ENCODE measurements around the gene GOLT1B.
"Not testable (repeated sequence)": the region's sequence is repeated elsewhere in the genome, so short reads cannot be mapped to it uniquely, and the experiment has no call there.

GOLT1B gene, protein sequence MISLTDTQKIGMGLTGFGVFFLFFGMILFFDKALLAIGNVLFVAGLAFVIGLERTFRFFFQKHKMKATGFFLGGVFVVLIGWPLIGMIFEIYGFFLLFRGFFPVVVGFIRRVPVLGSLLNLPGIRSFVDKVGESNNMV

DNA sequence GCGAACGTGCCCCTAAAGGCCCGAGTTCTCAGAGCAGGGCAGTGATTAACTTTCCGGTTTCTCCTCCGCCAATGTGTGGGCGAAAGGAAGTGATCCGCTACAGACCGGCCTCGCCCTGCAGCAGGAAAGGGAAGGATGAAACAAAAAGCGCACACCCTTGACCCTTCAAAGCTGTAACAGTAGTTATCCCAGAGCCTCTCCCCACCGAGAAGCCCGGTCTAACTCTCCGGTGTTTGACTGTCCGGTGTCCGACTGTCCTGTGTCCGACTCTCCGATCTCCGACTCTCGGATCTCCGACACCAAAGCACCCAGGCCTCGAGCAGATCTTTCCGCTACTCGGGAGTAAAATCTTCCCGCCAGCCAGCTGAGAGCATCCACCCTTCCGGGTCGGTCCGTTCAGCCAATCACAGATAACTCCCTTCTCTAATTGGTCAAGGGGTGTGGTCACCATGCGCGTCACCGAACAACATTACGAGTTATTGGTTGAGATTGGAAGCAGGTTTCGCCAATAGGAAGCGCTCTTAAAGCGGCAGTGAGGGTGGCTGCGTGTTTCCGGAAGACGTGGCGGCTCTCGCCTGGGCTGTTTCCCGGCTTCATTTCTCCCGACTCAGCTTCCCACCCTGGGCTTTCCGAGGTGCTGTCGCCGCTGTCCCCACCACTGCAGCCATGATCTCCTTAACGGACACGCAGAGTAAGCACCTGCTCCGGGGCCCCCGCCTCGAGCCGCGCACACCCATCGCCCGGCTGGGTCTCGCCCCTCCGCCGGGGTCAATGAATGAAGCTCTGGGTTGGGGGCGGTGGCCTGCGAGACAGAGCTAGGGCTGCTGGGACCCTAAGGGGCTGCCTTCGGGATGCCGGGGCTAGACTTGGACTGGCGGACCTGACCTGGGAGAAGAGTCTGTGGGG, at the start of gene GOLT1B, which contains the start of gene RECQL:
GOLT1B (plus strand) TSS at position 532 of the 906 bp plus-strand sequence; CDS start at position 667, 135 bp downstream.
RECQL (minus strand) TSS at position 378 of the 906 bp plus-strand sequence. CDS start 2,065 bp downstream, outside the sequence.
- ATAC-seq (peak; percentile 96), DNase-seq (peak; percentile 85)

DNA sequence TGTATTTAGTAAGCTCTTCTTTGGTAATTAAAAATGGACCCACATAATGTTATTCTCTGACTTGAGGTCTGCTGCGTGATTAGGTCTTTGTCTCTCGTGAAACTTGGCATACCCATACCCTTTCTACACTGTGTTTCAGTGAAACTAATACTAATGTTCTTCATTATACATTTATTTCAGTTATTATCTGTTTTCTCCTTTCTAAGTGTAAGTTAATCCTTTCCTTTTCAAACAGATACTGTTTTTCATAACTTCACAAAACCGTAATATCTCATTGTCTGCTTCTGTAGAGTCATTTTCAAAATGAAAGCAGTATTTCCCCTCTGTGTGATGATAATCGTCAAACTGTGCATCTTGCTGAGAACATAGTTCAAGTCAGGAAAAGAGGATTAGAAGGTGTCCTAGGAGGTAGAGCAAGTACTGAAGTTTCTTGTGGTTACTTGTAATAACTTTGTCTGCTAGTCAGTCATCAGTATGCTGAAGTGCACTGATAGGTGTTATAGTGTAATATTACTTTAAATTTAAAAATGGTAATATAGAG, 48.2 kb upstream of the GOLT1B start:
- peak; percentile 24 for ATAC-seq
- DNase-seq: no peak

DNA sequence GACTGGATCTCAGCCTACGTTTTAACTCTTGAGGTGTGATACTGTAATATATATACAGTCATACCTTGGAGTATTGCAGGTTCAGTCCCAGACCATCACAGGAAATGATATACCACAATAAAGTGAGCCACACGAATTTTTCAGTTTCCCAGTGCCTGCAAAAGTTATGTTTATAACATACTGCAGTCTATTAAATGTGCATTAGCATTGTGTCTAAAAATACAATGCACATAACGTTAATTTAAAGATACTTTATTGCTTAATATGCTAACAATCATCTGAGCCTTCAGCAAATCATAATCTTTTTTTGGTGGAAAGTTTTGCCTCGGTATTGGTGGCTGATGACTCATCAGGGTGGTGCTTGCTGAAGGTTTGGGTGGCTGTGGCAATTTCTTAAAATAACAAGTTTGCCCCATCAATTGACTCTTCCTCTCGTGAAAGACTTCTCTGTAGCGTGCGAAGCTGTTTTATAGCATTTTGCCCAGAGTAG, 45.3 kb upstream of the GOLT1B start:
- peak; percentile 41 for DNase-seq
- peak; percentile 89 for ATAC-seq

DNA sequence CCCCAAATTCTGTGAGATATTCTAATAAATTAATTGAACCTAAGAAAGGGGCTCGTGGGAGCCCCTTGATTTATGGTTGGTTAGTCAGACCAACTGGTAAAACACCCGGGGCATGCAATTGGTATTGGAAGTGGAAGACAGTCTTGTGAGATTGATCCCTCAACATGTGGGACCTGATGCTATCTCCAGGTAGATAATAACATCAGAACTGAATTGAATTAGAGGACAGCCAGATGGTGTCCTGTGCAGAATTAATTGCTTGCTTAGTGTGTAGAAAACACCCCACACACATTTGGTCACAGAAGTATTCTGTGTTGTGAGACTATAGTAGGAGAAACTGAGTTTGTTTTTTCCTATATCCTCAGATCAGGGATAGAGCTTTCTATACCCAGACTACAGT, 42.1 kb upstream of the GOLT1B start:
- no peak for DNase-seq
- no peak for ATAC-seq

DNA sequence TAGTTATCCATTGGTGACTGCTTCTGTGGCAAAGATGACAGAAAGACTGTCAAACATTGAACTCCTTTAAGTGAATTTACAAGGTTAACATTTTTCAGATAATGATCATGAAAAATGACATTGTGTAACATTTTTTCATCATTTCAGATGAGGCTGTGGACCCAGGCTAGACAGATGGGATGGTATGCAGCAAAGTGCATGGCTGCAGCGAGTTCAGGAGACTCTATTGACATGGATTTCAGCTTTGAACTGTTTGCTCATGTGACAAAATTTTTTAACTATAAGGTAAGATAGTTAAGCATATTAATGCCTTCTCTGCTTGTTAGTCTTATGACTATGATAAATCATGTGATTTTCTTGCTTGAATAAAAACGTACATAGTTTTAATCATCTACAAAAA, 34.3 kb upstream of the GOLT1B start:
- DNase-seq, ATAC-seq: not testable (repeated sequence)

DNA sequence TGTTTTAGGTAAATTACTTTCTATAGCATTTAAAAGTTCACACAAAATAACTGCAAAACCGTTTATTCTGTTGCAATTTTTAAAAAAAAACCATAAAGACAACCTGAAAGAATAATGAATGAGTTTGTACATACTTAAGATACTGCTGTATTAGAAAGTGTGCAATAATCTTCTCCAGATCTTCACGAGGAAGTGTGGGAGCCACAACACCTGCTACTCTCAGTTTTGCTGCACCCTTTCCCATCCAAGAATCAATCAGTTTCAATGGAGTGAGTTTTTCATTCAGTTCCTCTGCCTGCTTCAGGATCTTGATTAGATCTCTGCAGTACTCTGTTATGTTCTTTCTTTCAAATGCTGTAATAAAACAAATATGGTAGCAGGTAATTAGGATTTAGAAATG, 30.3 kb upstream of the GOLT1B start:
- ATAC-seq (no peak), DNase-seq (no peak)

DNA sequence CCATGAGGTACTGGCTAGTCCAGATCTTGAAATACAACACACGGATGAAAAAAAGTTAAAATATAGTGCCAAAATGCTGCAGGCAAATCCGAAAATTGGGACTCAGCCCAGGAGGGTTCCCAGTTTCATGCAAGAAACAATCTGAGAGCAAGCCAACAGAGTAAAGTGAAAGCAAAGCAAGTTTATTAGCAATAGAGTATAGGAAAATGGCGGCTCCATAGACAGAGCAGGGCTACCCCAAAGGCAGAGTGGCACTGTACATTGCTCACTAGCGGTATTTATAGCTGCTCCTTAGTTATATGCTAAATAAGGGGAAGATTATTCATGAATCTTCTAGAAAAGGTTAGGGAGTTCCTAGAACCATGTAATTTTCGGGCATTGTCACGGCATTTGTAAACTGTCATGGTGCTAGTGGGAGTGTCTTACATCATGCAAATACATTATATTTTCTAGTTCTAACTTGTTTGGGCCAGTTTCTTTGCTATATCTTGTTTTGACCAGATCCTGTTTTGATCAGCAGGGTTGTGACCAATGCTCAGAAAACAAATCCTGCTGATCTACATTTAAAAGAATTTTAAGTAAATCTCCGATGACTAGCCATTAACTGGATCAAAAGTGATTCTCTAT, 29.3 kb upstream of the GOLT1B start:
- no peak for ATAC-seq
- DNase-seq: no peak

DNA sequence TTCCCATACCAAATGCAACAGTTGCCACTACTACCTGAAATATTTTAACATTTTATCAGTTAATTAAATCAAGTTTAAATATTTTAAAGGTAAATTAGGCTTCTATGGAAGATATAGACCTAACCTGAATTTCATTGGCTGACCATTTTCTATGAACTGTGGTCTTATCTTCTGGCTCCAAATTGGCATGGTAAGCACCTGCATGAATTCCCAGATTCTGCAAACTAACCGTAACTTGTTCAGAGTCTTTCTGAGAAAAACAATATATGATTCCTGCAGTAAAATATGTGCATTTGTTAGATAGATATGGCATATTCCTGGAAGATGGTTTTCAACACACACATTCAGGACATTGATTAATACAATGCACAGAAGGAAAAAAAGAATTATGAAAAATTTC, 26.0 kb upstream of the GOLT1B start:
- ATAC-seq: no peak
- no peak for DNase-seq

DNA sequence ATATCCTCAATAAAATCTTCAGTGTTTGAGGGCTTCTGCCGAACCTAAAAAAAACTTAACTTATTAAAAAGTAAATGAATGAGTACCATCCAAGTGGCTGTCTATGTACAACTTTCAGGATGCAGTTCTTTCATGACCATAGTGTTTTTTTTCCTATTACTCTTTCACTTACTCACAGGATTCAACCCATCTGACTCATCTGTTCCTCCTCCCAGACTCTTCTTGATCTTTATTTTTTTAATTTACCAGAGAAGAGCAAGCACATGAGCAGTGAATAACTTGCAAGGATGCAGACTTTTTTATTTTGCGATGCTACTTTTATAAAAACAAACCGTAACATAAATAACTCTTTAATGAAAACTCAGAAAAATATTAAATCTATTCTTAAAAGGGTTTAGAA, 24.6 kb upstream of the GOLT1B start:
- DNase-seq (no peak), ATAC-seq (peak; percentile 87)

DNA sequence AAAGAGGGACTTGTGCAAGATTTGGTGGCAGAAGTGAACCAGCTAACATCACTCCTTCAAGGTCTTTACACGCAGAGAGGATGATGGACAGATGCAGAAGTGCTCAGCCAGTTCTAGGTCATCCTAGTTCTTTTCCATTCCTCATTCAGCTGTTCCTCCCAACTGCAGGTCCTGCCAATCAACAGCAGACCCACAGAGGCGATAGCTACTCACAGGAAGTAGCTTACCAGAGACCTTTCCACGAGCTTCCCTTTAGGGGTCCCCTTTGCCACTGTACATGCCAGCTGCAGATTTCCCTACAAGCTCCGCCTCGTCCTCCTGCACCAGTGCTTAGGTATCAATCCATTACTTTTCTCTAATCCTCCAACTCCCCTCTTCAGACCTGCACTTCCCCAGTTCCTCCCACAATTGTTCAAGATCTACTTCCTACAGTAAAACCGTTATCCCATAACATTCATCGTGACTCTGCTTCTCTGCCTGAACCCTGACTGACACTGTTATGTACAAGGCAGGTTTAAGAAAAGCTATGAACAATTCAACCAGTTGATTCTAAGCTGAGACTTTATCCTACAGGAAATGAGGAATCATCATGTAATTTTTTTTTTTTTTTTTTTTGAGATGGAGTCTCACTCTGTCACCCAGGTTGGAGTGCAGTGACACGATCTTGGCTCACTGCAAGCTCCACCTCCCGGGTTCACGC, 22.7 kb upstream of the GOLT1B start:
- ATAC-seq: no peak
- no peak for DNase-seq

DNA sequence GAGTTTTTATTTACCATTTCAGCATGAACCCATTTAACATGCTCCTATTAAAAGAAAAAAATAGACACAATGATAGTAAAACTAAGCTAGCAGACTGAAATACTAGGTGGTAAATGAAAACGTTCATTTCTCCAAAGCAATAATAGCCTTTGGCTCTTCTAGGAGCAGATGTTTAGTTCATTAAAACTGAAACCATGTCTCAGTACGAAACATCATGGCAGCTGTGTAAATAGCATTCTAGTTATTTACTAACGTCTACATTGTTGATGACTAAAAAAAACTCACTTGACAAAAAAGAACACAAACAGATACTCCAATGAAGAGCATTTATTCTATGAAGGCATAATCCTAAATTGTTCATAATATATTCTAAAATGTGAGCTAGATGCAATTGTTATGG, 18.1 kb upstream of the GOLT1B start:
- DNase-seq (no peak), ATAC-seq (no peak)

DNA sequence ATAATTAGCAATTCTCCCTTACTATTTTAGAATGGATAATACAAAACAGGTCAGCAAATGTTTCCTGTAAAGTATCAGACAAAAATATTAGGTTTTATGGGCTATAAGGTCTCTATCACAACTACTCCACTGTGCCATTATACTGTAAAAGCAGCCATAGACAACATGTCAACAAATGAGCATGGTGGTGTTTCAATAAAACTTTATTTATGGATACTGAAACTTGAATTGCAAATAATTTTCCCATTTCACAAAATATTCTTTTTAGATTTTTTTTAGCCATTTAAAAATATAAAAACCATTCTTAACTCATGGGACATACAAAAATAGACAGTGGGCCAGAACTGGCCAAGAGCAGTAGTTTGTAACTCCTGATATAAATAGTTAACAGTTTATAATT, 15.6 kb upstream of the GOLT1B start:
- ATAC-seq (no peak), DNase-seq (no peak)

DNA sequence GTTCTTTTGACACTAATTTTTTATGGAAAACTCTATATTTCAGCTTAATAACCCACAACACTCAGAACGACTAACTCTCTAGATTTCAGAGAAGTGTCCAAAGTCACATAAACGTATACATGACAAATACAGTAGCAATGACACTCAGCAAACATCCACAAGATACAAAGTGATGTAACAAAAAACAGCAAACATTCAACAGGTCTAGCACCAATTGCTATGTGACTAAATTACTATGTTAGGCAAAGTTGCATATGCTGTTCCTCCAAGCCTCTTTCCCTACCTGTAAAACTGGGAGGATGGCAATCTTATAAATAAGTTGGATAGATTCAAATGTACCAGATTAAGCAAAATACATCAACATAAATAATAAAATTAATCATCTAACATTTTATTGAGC, 1.8 kb upstream of the GOLT1B start:
- ATAC-seq: no peak
- no peak for DNase-seq

DNA sequence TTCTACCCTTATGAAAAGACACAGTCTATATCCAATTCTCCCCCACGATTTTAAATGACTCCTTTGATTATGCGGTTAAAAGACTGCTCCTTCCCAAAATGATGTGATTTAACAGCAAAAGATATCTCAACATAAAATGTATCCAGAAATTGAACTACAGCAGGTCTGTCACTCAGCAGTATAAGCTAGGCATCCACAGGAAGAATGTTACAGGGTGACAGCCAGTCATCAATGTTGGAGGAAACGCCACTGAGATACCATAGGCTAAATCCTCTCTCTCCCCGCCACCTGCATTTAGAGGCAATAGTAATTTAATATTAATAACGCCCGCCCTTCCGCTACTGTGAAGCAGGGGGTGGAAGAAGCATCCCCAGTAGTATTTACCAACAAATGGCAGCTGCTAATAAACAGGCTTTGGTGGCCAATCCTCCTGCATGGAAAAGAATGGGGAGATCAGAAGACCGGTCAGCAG, 767 bp upstream of the GOLT1B start:
- DNase-seq (no peak), ATAC-seq (no peak)

DNA sequence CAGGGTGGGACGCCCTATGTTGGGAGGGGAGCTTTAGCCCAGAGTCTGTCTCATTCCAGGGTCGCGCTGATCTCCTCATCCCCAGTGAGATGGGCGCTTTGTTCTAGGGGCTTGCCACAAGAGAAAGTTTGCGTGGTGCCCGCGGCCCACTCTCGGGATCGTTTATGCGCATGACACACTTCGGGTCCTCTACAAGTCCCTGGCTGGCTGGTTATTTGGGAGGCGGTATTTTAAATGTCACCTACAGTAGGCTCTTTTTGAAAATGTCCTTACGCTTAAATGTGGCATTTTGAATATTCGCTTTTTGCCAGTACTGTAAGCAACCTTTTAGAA, 541 bp downstream of the GOLT1B start:
- peak; percentile 43 for DNase-seq
- no peak for ATAC-seq

DNA sequence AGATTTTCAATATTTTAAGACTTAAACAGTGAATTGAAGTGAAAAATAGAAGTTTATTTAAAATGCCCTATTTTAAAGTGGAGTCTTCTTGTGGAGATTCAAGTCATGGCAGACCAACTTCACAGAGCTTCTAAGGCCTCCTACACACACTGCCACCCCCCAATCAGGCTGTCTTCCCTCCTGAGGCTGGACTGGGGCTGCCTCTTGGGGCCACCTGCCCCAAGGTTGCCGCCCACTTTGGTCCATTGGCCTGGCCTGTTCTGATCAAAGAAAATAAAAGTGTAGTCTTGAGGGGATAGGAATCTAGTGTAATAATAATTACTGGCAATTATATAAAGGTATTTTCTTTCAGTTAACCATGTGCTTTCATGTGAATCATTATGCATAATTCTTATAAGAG, 1.3 kb downstream of the GOLT1B start:
- DNase-seq: peak; percentile 10
- no peak for ATAC-seq

DNA sequence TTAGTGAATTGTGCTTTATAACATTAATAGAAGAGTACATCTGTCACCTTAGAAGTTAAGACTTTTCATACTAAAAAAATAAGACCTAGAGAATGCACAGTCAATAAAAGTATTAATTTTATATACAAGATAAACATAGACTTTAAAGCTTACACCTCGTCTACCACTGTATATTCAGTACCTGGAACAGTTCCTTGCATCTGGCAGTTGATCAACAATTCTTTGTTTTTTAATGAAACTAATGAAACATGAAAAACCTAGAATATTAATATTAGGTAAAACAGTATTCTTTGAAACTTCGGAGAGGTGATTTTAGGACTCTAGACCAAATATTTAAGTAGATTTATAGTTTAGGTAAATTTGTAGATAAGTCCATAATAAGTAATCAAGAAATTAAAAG, 4.3 kb downstream of the GOLT1B start:
- ATAC-seq (no peak), DNase-seq (no peak)

DNA sequence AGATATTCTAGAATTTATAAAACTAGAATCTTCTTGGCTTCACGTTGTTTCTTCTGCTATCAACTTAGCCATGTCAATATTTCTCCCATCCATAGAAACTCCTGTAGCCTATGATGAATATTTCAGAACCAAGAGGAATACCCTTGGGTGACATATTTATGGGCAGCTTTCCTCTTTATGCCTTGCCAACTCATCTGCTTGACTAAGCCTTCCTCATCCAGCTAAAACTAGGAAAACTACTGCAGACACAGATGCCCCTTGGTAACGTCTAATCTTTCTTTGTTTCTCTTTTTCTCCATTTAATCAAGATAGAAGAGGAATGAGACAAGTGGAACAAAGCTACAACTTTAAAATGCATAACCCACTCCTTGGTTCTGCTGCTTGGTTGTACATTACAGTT, 6.3 kb downstream of the GOLT1B start:
- ATAC-seq (no peak), DNase-seq (no peak)

DNA sequence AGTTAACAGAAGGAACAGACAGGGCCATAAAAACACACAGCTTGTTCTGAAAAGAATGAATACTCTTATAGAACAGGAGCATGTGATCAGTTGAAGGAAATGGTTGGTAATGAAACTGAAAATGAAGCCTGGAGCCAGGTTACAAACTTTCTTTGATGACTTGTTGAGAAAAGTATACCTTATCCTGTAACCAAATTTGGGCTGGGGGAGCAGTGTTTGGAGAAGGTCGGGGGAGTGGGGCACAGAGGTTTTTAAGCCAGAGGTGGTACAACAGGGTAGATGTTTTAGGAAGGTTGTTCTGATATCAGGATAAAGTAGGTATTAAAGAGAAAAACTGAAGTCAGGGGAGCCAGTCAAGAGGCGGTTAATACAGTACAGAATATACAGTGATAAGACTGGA, 8.2 kb downstream of the GOLT1B start:
- DNase-seq: no peak
- ATAC-seq: peak; percentile 46

DNA sequence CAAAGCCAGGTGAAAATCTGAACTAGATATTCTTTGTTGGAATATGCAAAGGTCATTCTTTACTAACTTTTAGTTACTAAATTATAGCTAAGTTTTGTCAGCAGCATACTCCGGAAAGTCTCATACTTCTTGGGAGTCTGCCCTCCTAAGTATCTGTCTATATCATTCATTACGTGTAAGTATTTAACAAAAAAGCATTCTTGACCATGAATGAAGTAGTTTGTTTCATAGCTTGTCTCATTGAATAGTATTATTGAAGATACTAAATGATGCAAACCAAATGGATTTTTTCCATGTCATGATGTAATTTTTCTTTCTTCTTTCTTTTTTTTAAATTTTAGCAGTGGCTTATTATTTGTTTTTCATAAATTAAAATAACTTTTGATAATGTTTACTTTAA, 14.7 kb downstream of the GOLT1B start:
- DNase-seq: no peak
- ATAC-seq: no peak

DNA sequence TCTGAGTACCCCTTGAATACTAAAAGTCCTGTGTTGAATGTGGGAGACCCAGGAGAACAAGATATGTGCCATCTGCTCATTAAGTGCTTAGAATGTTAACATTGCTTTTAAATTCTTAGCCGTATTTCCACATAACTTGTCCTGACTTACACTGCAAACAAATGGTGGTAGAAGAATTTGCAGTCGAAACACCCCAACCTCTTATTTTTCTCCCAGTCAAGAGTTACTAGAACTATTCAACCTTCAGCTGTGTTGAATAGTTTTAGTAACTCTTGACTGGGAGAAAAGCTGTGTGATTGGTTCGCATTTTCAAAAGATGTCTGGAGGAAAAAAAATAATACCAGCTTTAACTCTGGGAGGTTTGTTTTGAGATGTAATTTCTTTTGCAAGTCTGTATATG, 16.9 kb downstream of the GOLT1B start:
- no peak for ATAC-seq
- no peak for DNase-seq

DNA sequence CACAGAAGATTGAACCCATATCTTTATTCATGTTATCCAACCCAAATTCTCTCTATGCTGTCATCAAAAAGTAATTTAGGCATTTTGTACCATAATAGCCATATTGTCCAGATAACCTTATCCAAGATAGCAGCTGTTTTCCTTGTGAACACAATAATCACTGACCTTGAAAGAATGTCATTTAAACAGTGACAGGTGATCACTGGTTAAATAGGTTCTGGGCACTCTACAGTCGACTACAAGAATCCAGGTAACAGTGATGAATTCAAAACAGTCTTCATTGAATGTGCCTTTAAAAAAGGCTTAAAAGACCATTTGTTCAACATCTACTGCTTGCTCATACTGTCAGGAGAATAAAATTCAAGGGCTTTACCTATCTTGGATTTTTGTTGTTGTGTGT, 20.0 kb downstream of the GOLT1B start:
- DNase-seq (no peak), ATAC-seq (no peak)
